Measurements from ENCODE around the gene EEIG2.
"Not testable (repeated sequence)": the region's sequence is repeated elsewhere in the genome, so short reads cannot be mapped to it uniquely, and the experiment has no call there.

EEIG2 gene

GRCh38 chr1:108559215-108560186 lies at the start of gene EEIG2:
Gene EEIG2 (plus strand): TSS chr1:108560100. CDS start chr1:108560429, 329 bp downstream.
- in situ Hi-C loops (cut with MboI; ENCODE audit: low sequenced_read_pairs, unreplicated experiment): loop anchor here (5.0 kb wide), 1 partner anchor 52 kb away; no protein-coding TSS in a partner anchor
- TF ChIP-seq CTCF (IDR thresholded peaks at IDR 0.05; ENCODE audit: borderline replicate concordance, control extremely low read depth, extremely low read depth, insufficient read depth, missing control alignments): peak; percentile 94
- peak; percentile 91 for DNase-seq (ENCODE audit: low spot score)

GRCh38 chr1:108511764-108512163 lies 48.1 kb upstream of the EEIG2 start:
- no peak for TF ChIP-seq CTCF (IDR thresholded peaks at IDR 0.05; ENCODE audit: borderline replicate concordance, control extremely low read depth, extremely low read depth, insufficient read depth, missing control alignments)
- no peak for DNase-seq (ENCODE audit: low spot score)
- in situ Hi-C loops (cut with MboI; ENCODE audit: low sequenced_read_pairs, unreplicated experiment): loop anchor here (10.0 kb wide), 1 partner anchor 133 kb away; no protein-coding TSS in a partner anchor

- in situ Hi-C loops (cut with MboI; ENCODE audit: low sequenced_read_pairs, unreplicated experiment): loop anchor here (10.0 kb wide), 1 partner anchor 132 kb away; no protein-coding TSS in a partner anchor
- TF ChIP-seq CTCF (IDR thresholded peaks at IDR 0.05; ENCODE audit: borderline replicate concordance, control extremely low read depth, extremely low read depth, insufficient read depth, missing control alignments): peak; percentile 53
- peak; percentile 28 for DNase-seq (ENCODE audit: low spot score)
Measured at GRCh38 chr1:108512239-108513043, 47.5 kb upstream of the EEIG2 start.

GRCh38 chr1:108513044-108513415 lies 46.9 kb upstream of the EEIG2 start:
- in situ Hi-C loops (cut with MboI; ENCODE audit: low sequenced_read_pairs, unreplicated experiment): loop anchor here (10.0 kb wide), 1 partner anchor 132 kb away; no protein-coding TSS in a partner anchor

GRCh38 chr1:108513914-108514313 lies 46.0 kb upstream of the EEIG2 start:
- not testable (repeated sequence) for DNase-seq (ENCODE audit: low spot score)
- in situ Hi-C loops (cut with MboI; ENCODE audit: low sequenced_read_pairs, unreplicated experiment): loop anchor here (10.0 kb wide), 1 partner anchor 131 kb away; no protein-coding TSS in a partner anchor

More at GRCh38 chr1:108513044-108513415, 46.9 kb upstream of the EEIG2 start:
- no peak for DNase-seq (ENCODE audit: low spot score)
- no peak for TF ChIP-seq CTCF (IDR thresholded peaks at IDR 0.05; ENCODE audit: borderline replicate concordance, control extremely low read depth, extremely low read depth, insufficient read depth, missing control alignments)

- in situ Hi-C loops (cut with MboI; ENCODE audit: low sequenced_read_pairs, unreplicated experiment): loop anchor here (10.0 kb wide), 1 partner anchor 127 kb away; no protein-coding TSS in a partner anchor
- not testable (repeated sequence) for DNase-seq (ENCODE audit: low spot score)
Measured at GRCh38 chr1:108517301-108517897, 42.5 kb upstream of the EEIG2 start.

GRCh38 chr1:108521990-108522393 lies 37.9 kb upstream of the EEIG2 start:
- TF ChIP-seq CTCF (IDR thresholded peaks at IDR 0.05; ENCODE audit: borderline replicate concordance, control extremely low read depth, extremely low read depth, insufficient read depth, missing control alignments): no peak
- no peak for DNase-seq (ENCODE audit: low spot score)
- in situ Hi-C loops (cut with MboI; ENCODE audit: low sequenced_read_pairs, unreplicated experiment): no loop called here

All from GM13976 (cell line).